ENCODE measurements around the gene CHN2.
A peak's percentile ranks its signal among the peaks of the same experiment; 100 is the strongest.

CHN2 gene

DNA sequence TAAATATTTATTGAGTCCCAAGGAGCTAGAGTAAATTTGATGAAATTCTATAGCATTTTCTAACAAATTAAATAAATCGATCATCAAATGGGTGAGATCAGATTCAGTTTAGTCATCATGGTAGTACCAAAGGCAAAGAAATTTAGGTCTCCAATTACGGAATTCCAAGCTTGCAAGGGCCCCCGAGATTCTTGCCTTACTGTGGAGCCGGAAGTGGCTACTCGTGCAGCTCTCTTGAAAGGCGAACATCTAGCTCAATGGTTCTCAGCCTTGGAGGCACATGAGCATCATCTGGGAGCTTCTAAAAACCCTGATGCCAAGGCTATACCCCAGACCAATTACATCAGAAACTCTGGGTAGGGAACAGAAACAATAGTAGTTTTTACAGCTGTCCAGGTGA lies 251.2 kb downstream of the CHN2 start:
- DNase-seq, result no peak

DNA sequence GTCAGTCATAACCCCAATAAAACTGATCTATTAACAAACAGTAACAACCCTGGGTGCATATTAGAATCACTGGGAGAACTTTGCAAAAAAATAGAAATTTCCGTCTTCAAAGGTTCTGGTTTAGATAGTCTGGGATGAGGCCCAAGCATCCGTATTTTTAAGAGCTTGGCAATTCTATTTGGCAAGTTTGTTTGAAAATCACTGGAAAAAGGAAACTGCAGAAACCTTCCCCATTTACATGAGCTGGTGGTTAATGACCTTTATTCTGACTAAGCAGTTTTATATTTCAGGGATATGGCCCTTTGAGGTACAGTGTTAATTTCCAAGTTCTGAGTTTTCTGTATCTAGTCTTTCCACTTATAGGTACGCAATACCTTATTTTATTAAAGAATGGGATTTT lies 253.3 kb downstream of the CHN2 start:
- DNase-seq, result no peak

DNA sequence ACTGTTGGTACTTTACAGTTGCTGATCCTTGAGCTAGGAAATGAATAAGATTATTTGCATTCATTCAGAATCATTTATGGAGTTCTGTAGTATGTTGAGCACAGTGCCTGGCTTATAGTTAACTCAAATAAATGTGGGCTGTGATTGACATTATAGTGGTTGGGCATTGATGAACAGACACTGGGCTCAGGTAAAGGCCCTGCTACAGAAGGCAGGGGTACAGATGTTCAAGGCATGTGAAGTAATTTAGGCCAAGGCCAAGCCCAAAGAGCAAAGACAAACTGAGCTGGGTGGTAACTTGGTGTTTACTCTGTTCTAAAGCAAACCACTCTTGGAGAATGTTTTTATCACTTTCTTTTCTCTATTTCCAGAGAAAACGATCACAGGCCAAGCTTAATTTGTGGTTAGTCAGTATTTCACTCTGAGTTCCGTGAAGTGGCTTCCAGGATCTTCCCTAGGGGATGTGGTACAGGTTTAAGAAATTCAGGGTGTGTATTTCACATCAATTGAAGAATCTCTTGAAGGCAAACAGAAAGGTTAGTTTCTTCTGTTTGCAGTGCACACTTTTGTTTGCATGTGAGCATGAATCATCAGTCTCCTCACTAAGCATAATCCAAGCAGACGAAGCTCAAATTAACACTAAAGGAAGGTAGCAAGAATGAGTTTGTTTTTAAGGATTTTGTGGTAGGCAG lies 255.1 kb downstream of the CHN2 start:
- DNase-seq, result peak in 1 of 2 experiments; percentile 20

DNA sequence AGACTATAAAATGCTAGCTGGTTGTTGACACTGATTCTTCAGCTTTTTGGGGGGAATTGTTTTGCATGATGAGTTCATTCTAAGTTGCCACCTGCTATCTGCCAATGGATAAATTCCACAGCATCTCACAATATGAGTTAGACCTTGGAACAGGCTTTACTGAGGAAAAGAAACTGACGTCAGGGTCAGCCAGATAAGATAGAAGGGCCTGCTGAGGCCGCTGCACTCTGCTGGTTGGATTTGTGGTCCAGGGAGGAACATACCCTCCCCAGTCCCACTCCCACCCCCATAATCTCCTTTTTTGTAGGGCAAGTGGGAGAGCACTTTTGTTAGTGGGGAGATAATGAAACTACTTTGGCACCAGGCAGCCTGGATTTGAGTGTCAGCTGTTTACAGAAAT lies 258.4 kb downstream of the CHN2 start:
- no peak for DNase-seq

DNA sequence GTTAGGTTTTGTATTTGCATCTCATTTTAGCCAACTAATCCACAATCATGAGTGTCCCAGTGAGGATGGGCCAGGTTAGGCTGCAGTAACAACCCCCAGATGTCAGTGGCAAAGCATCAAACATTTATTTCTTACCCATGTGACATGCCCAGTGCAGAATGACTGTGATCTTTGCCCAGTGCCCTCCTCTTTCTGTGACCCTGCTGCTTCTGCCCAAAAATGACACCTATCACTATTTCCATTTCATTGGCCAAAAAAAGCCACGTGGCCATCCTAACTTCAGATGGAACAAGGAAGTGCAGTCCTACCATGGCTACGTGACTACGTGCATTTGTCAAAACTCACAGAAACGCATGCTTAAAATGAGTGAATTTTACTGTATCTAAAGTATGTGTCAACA lies 259.9 kb downstream of the CHN2 start:
- DNase-seq, result no peak

DNA sequence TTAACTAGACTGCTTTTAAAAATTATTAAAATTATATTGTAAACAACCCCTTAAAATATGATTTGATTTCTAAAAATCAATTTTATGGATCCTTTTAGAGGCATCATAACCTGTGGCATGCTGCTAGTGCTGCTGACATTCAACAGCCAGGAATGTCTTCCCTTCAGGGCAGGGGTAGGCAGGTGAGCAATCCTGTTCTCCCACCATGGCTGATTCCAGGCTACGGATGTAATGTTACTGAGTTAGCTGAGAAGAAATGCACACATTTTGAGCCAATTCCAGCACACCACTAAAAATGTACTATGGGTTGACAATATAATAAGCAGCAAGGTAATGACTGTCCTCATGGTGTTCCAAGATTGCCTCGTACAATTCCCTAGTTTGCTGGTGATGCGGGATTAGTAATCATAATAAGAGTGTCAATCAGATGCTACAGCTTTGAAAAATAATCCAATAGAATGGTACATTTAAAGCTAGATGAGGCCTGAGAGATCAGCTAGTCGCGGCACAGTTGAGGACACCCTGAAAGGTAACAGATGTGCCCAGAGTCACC lies 260.4 kb downstream of the CHN2 start:
- no peak for DNase-seq

DNA sequence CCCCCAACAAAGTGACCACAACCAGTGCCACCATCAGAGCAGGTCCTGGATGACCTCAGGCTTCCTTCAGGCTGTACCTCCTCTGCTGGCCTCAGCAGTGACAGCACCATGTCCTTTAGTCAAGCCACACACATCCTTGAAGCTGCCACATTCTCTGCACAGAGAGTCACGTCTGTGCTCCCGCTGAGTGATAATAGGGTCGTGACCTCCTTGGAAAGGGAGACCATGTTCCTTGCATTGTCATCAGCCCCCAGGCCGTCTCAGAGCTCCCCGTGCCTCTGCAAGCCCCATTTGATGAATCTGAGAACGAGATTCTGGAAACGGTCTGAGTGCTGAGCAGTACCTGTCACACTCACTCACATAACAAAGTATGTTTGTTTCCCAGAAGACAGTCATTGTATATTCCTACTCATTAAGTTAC lies 262.6 kb downstream of the CHN2 start:
- no peak for DNase-seq

DNA sequence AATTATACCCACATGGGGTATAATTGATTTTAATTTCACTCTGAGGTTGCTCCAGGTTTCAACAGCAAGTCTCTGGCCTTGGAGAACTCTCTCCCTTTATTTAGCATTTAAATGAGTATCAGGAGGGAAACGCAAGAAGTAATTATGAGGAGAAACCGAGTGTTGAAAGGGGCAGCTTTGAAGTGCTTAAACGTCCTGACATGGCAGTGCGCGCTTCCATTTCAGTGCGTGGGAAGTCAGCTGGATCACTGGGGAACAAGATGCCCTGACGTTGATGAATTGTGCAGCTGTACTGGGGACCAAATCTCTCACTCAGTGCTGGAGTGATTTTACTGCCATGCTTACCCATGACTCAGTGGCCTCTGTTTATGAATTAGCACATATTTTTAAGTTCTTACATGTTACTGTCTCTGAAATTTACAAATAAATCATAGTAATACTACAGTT lies 263.0 kb downstream of the CHN2 start:
- no peak for DNase-seq

DNA sequence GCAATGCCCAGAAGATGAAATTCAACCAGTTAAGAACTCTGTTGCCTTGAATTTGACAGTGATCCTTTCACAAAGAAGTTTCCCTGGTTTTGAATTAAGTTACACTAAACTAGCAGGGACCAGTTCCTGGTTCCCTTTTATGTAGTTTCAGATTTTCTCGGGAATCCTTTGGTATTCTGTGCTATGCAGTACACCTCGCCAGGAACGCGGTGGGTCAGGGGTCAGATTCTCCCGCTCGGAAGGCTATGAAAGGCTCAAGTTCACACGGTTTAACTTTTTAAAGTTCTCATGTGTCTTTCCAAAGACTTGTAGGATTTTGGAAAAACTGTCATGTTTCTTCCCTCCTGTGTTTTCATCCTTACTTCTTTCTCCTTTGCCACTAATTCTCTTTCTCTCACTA lies 264.4 kb downstream of the CHN2 start:
- no peak for DNase-seq

DNA sequence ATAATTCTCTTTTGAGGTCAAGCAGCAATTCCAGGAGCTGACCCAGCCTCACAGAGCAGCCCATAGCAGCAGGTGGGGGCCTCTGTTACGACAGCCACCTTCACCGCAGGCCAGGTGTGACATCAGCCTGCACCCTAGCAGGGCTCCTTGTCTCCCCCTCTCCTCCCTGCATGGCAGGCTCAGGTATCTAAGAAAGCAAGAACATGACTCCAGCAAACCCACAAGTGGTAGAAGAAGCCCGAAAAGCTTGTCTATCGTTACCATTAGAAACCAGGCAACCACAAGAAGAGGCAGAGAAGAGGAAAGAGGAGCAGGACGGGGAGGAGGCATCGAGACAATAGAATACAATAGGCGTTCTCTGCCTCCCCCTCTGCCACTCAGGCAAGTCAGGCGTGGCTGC lies 265.0 kb downstream of the CHN2 start:
- DNase-seq, result no peak

DNA sequence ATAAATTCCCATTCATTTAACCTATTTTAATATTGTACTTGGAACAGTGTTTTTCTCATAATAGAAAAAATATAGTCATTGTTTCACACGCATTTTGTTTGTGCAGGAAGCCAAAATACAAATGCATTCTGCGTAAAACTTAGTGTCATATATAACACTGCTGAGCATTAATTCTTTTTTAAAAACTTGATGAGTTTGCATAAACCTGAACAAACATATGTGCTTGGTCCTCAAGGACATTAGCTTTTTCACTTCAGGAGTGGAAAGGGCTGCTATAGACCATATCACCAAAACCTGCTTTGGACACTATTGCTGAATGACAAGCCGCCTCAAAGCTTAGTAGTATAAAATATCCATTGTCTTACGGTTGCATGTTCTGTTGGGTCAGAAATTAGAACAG lies 267.4 kb downstream of the CHN2 start:
- DNase-seq, result no peak

DNA sequence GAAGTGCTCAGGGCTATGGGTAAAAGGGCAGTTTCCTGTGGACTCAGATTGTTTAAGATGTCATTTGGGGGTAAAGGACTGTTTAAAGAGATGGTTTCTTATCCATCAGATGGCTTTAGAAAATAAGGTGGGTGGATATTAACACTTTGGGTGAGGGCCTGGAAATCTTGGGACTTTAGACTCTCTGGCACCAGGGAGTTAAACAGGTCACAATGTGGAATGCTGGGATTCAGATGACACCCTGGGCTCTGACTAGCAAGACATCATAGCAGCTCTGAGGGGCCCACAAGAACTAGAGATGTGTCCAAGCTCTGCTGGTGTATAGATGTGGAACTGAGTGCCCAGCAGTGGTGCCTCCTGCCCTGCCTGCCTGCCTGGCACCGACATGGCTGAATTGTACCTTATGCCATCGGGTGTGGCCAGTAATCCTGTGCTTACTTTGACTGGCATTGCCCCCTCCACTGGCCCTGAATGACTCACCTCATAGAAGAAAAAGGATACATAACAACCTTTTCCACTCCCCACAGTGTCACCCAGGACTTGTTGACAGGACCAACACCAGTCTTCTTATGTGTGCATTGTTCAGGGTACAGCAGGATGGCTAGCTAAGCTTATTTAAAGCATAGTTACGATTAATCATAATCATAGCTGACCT lies 269.1 kb downstream of the CHN2 start:
- DNase-seq, result no peak

DNA sequence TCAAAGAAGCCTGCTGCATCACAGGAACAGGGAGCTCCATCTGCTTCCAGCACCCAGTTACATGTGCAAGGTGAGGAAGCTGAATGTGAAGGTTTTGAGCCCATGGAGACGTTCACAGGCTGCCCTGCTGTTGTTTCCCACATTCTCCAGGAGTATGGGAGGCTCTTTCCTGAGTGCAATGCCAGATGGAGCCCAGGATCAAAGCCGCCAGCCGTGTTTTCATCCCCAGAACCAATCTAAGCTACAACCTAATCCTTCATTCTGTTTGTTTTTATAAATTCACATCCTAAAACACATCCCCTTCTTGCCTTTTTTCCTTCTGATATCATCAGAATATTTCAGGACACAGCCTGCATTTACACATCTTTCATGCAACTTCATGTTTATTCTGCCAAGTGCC lies 270.2 kb downstream of the CHN2 start:
- no peak for DNase-seq

DNA sequence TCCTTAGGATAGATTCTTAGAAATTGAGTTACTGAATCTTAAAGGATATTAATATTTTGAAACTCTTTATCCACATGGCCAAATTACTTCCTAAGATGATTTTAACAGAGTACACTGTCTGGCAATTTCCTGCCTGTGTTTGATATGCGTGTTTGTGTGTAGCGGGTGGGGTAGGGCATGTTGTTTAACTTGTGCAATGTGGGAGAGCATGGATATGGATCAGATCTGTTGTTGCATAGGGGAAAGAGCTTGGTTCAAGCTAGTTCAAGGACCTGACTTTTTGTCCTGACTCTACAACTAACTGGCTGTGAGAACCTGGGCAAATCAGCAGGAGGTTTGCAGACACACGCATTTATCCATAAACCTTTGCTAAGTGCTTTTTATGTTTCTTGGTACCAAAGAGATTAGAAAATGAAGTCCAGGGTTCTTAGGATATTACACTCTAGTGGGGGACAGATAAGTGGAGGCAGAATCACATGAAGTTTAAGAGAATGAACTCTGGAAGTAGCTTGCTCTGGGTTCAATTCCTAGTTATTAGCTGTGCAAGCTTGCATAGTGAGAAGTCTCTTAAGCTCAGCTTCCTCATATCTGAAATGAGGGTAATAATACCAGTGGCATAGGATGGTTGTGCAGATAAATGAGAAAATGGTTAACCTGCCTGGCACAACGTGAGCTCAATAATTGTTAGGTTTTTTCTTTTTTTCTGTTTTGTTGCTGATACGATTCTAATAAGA lies 272.8 kb downstream of the CHN2 start:
- DNase-seq, result no peak

DNA sequence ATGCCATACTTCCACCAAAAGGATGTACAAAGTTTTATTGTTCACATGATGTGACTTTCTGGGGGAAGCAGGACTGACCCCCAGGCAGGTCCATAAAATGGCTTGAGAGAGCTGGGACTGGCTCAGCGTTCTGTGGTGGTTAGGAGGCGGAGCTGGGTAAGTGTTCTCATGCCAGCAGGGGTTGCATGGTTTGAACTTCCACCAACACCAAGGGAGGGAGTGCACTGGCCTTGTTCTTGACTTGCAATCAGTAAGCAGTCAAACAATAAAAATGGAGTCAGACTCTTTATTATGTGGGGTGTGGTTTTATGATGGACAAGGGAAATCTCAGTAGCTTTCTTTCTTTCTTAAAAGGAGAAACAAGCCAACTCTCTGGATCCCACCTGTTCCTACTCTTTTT lies 273.6 kb downstream of the CHN2 start:
- DNase-seq, result no peak

DNA sequence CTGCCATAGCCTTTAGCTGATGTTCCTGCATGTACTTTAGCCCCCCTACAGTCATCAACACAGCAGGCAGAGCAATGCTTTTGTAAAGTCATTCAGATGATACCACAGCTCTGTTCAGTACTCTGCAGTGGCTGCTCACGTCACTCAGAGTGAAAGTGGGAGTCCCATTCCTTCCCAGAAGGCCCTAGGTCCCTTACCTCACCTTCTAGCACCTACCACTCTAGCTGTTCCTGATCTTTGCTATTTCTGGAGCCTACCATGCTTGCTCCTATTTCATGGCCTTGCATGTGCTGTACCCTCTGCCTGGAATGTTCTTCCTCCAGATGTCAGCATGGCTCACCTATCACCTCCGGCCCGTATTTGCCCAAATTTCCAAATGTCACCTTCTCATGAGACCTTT lies 274.7 kb downstream of the CHN2 start:
- no peak for DNase-seq

DNA sequence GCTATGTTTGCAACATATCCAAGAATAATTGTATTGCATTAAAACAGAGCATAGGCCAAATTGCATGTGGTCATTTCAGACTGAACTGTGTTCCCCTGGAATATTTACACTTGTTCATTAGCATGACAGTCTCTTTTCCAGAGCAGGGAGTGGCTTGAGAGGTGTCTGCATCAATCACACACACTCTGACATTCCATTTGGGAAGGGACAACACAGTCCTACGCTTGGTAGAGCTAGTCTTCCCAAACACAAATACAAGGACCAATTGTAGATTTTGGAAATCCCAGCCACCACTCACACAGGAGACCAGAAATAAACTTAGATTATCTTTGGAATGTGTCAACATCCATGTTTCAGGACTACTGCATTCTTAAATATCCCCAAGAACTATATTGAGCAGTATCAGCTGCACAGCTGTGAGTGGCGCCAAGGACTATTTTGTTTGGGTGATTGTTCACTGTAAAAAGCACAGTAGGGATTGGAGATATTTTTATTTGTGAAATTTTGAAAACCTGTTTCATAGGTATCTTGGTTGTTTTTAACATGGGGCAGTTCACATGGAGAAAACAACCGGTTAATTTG lies 275.5 kb downstream of the CHN2 start:
- no peak for DNase-seq

DNA sequence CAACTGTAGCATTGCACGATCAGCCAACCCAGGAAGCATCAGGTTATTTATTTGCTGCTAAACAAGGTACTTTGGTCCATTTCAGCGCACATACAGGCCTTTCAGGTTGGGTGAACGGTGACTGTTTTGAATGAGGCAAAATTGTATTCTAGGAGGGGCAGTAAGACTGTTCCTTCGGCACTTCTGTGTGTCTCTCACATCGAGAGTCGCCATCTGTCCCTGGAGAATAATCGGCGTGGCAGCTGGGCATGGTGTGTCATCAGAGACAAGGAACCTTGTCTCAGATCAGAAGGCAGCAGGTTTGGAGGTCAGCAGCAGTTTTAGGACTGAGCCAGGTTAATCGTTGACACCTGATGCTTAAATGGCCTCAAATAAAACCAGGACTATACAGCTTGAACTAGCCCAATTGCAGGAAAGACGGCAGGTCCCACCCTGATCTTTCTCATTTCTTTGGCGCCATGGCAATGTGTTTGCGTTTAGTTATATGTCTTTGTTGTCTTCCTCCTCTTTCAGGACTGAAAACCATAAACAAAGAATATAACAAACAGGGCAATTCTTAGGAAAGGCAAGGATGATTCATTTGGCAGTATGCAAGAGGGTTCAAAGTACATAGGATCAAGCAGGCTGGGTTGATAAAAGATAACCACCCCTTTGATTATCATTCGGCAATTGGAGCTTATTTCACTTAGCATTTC lies 277.0 kb downstream of the CHN2 start:
- DNase-seq, result no peak

DNA sequence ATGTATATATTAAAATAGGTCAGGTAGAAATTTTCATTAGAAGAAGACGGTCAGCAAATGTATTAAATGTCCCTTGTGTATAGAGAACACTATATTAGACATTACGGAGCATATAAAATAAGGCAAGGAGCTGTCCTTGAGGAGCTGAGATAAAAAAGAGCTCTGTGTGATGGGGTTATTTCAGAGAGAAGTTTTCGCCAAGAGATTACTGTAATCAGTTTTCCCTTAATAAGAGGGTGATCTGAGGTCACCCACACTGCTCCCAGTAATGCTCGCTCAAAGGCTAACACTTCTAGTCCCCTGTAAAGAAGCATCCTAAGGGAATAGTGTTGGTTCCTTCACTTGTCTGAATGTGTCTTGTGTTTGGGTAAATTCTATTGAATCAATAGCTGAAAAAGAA lies 282.3 kb downstream of the CHN2 start:
- DNase-seq, result no peak

DNA sequence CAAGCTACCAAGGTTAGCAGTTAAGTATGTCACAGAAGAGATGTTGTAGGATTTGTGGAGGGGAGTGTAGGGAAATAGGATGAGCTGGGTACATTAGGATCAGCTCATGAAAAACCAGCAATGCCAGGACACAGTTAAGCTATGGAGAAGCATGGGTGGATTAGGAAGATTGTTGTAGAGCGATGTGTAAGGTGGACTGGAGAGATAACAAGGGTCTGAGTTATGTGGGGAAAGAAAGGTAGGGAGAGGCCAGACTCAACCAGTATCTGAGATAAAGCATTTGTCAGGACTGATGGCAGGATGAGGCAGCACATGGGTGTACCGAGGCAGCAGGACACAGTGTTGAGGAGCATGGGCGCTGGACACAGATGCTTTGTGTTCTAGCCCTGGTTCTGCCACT lies 283.7 kb downstream of the CHN2 start:
- DNase-seq, result no peak

DNA sequence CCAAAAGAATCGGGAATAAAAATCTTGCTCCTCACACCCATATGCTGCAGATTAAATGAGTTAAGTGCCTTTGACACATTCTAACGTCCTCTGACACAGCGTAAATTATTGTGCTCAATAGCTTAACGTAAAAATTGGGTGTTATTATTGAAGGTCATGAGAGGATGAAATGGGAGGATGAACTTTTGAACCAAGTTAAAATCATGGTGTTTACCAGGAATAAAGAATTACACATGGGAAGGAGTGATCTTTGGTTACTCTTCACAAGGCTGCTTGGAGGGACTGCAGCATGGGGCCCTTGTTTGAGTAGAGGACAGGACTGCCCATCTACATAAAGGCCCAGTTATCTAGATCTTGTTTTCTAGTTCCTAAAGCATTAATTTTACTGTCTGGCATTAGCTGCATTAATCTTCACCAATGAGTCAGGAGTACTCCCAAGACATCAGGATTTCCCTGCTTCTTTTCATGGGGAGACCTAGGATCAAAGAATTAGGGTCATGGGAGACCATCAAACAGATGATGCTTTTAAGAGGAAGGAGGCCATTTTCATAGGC lies 284.2 kb downstream of the CHN2 start:
- DNase-seq, result no peak
